ENCODE results near the gene ASXL3.

- no peak for TF ChIP-seq PKNOX1 (IDR thresholded peaks at IDR 0.05)
- TF ChIP-seq FOXK2 (IDR thresholded peaks at IDR 0.05): no peak
Measured at GRCh38 chr18:33699372-33699771, 121.4 kb downstream of the ASXL3 start.
